Measurements from ENCODE around the gene TEX22. TPM values are rescaled to one million over a fixed set of nuclear protein-coding genes. Genes with fewer than 3 reads are reported as not detected.

The TEX22 gene
- total RNA-seq, 4 donors from 2014 or later, result not detected

GRCh38 chr14:105437723-105438500 is 39.6 kb downstream of the TEX22 start:
- no peak overlapping the region for H3K27ac ChIP-seq
- no peak overlapping the region for H3K4me3 ChIP-seq
- no peaks in the 10 kb centered on the region for H3K9me3 ChIP-seq
- no peaks in the 10 kb centered on the region for H3K36me3 ChIP-seq
- intact Hi-C loops (cut with DNase I; ENCODE audit: low total_unique reads) (no loop called here), in situ Hi-C loops (cut with MboI; ENCODE audit: low sequenced_read_pairs in 4 of 4) (no loop called here)
- H3K4me1 ChIP-seq, result no peaks in the 10 kb centered on the region
- no peak for TF ChIP-seq POLR2A (IDR thresholded peaks at IDR 0.05)
- TF ChIP-seq, protein P1, sequence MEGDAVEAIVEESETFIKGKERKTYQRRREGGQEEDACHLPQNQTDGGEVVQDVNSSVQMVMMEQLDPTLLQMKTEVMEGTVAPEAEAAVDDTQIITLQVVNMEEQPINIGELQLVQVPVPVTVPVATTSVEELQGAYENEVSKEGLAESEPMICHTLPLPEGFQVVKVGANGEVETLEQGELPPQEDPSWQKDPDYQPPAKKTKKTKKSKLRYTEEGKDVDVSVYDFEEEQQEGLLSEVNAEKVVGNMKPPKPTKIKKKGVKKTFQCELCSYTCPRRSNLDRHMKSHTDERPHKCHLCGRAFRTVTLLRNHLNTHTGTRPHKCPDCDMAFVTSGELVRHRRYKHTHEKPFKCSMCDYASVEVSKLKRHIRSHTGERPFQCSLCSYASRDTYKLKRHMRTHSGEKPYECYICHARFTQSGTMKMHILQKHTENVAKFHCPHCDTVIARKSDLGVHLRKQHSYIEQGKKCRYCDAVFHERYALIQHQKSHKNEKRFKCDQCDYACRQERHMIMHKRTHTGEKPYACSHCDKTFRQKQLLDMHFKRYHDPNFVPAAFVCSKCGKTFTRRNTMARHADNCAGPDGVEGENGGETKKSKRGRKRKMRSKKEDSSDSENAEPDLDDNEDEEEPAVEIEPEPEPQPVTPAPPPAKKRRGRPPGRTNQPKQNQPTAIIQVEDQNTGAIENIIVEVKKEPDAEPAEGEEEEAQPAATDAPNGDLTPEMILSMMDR (IDR thresholded peaks at IDR 0.05 in 4 of 5, conservative IDR thresholded peaks at IDR 0.05 in 1 of 5), result no peak
- H3K27me3 ChIP-seq, result no peaks in the 10 kb centered on the region
- DNase-seq, result no peak
- no peak for ATAC-seq

GRCh38 chr14:105439179-105439578 is 40.8 kb downstream of the TEX22 start:
- no peaks in the 10 kb centered on the region for H3K36me3 ChIP-seq
- no peak for ATAC-seq

GRCh38 chr14:105439710-105440553 is 41.6 kb downstream of the TEX22 start:
- Histone ChIP-seq H3K27ac (no peak overlapping the region), H3K27me3 (no peaks in the 10 kb centered on the region), H3K4me1 (no peaks in the 10 kb centered on the region), H3K9me3 (no peaks in the 10 kb centered on the region), H3K36me3 (no peaks in the 10 kb centered on the region), H3K4me3 (no peak overlapping the region)
- in situ Hi-C loops (cut with MboI; ENCODE audit: low sequenced_read_pairs in 4 of 4), result no loop called here
- intact Hi-C loops (cut with DNase I; ENCODE audit: low total_unique reads), result no loop called here
- no peak for DNase-seq
- TF ChIP-seq, protein P1 (IDR thresholded peaks at IDR 0.05 in 4 of 5, conservative IDR thresholded peaks at IDR 0.05 in 1 of 5), result no peak
- TF ChIP-seq POLR2A (IDR thresholded peaks at IDR 0.05), result no peak
- no peak for ATAC-seq

More at GRCh38 chr14:105439179-105439578, 40.8 kb downstream of the TEX22 start:
- Histone ChIP-seq H3K27me3 (no peaks in the 10 kb centered on the region), H3K27ac (no peak overlapping the region), H3K9me3 (no peaks in the 10 kb centered on the region), H3K4me1 (no peaks in the 10 kb centered on the region), H3K4me3 (no peak overlapping the region)
- intact Hi-C loops (cut with DNase I; ENCODE audit: low total_unique reads) (no loop called here), in situ Hi-C loops (cut with MboI; ENCODE audit: low sequenced_read_pairs in 4 of 4) (no loop called here)
- TF ChIP-seq, protein P1 (IDR thresholded peaks at IDR 0.05 in 4 of 5, conservative IDR thresholded peaks at IDR 0.05 in 1 of 5), result no peak
- no peak for TF ChIP-seq POLR2A (IDR thresholded peaks at IDR 0.05)
- no peak for DNase-seq

GRCh38 chr14:105440554-105440900 is 42.2 kb downstream of the TEX22 start:
- in situ Hi-C loops (cut with MboI; ENCODE audit: low sequenced_read_pairs in 4 of 4), result no loop called here
- H3K27ac ChIP-seq, result no peak overlapping the region
- ATAC-seq, result no peak
- DNase-seq, result no peak
- H3K4me3 ChIP-seq, result no peak overlapping the region
- H3K9me3 ChIP-seq, result no peaks in the 10 kb centered on the region
- TF ChIP-seq, protein P1 (IDR thresholded peaks at IDR 0.05 in 4 of 5, conservative IDR thresholded peaks at IDR 0.05 in 1 of 5), result no peak
- no peak for TF ChIP-seq POLR2A (IDR thresholded peaks at IDR 0.05)
- intact Hi-C loops (cut with DNase I; ENCODE audit: low total_unique reads), result no loop called here
- no peaks in the 10 kb centered on the region for H3K27me3 ChIP-seq
- no peaks in the 10 kb centered on the region for H3K4me1 ChIP-seq
- no peaks in the 10 kb centered on the region for H3K36me3 ChIP-seq

All from gastrocnemius medialis (tissue), 4 donors.